NCI-H1436 treated with DMSO at 0.1 percent for 48 hours (cell line): ENCODE measurements around the gene PLCB3.
A peak's percentile ranks its signal among the peaks of the same experiment; 100 is the strongest.
"Not testable (repeated sequence)": the region's sequence is repeated elsewhere in the genome, so short reads cannot be mapped to it uniquely, and the experiment has no call there.

Experiments
- DNase-seq: peaks from one replicate; lab custom pipeline; 2025; lab: John Stamatoyannopoulos, UW

PLCB3 gene

DNA sequence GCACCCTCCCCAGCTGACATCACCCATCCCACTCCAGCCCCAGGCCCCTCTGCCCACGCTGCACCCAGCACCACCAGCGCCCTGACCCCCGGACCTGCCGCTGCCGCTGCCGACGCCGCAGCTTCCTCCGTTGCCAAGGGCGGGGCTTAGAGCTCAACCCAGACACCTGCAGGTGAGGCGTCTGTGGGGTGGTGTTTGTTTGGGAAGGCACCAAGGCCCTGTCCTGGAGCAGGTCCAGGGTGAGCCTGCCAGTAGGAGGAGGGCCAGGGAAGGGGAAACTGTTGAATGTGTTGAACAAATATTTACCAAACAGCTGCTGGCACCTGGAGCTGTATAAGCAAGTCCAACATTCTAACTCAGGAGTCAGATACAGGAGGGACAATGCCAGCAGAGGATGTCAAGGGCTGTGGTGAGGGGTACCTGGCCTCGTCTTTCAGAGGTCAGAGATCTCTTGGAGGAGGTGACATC lies 13.8 kb upstream of the PLCB3 start:
- DNase-seq: no peak

DNA sequence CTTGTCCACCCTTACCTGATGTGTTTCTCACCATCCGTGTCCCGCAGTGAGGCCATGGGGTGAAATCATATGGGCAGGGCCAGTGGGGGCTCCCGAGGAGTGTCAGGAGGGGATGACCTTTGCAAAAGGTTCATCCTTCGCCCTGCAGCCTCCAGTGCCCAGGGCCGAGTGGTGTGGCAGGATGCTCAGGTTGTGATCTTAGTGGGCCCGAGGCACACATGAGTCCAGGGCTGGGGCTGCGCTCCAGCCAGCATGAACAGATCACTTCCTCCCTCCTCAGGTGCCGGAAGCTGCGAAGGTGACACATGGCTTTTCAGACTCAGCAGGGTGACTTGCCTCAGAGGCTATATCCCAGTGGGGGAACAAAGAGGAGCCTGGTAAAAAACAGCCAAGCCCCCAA lies 13.3 kb upstream of the PLCB3 start:
- no peak for DNase-seq

DNA sequence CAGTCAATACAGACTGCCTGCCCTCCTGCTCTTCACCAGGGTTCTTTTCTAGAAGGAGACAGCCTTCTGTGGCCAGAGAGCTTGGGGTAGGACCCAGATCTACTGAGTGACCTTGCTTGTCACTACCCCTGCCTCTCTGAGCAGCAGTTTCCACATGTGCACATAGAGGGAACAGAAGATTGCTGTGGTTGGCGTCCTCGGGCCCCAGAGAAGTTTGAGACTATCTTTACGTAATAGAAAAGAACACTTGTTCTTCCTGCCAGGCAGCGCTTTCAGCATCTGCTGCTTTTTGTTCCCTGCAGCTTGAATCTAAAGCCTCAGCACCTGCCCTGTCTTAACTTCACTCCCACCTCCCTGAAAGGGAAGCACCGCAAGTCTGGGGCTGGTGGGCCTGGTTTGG lies 12.3 kb upstream of the PLCB3 start:
- DNase-seq: no peak

DNA sequence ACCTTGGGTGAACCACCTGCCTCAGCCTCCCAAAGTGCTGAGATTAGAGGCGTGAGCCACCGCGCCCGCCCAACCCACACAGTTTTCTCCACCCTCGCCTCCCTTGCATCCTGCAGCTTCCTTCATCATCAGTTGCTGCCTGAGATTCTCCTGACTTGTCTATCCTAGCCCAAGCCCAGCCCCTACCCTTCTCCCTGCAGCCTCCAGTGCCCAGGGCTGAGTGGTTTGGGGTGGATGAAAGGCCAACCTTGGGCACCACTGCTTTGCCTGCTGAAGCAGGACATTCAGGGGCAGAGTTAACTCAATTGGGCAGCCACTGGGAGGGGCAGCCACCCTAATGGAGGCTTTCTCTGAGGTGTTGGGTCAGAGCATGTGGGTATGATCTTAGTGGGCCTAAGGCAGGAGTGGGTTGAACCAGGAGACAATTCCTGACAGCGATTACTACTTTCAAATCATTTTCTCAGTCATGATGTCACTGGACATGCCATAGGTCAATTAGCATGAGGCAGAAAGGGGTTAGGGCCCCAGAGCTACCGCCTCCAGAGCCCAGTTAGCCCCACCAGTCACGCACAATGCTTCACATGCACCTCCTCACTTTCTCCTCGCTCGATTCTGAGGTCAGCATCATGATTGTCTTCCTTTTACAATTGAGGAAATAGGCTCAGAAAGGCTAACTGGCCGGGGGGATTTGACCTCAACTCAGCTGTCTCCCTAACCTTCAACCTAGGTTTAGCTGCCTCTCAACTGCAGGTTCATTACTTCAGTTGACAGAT lies 11.5 kb upstream of the PLCB3 start:
- no peak for DNase-seq

DNA sequence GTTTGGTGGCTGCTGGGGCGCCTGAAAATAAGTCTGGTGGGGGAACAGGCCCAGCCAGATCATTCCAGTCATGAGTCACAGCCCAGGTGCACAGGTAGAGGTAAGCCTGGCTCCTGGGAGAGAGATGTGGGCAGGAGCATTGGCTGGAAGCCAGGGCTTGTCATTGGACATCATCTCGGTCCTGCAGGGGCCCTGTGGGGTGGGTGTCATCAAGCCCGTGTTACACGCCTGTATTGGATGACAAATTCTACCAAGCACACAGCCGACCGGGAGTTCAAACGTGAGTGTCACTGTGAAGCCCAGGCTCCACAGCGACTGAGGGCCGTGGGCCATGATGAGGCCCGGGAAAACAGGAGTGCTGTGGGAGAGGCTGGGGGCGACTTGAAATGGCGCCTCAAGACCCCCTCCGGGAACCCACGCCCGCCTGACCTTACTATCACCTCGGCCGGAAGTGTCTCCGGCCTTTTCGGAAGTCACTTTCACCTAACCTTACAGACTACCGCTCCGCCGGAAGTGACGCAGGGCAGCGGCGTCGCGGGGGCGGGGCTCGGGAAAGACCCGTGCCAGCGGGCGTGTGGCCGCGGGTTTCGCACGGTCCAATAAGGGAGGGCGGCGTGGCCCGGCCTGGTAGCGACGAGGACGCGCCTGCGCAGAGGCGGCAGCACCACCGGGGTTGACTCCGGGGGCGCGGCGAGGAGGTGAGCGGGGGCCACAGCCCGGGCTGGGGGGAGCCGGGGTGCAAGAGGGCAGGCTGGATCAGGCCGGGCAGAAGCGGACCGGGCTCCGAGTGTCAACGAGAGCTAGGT lies 10.7 kb upstream of the PLCB3 start, which contains the start of gene FKBP2:
Gene FKBP2 (plus strand): TSS at position 661 of the 806 bp plus-strand sequence. CDS start 1,293 bp downstream, outside the sequence.
- peak; percentile 48 for DNase-seq

DNA sequence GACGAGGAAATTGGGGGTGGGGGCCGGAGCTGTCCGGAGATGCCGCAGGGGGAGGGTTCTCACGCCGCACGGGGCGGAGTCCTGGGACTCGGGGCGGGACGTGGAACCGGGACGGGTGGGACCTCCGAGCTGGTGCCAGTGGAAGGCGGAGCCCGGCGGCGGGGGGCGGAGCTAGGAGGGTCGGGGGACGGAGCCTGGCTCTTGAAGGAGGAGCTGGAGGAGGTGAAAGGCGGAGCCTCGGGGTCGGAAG lies 10.2 kb upstream of the PLCB3 start:
- DNase-seq: no peak

DNA sequence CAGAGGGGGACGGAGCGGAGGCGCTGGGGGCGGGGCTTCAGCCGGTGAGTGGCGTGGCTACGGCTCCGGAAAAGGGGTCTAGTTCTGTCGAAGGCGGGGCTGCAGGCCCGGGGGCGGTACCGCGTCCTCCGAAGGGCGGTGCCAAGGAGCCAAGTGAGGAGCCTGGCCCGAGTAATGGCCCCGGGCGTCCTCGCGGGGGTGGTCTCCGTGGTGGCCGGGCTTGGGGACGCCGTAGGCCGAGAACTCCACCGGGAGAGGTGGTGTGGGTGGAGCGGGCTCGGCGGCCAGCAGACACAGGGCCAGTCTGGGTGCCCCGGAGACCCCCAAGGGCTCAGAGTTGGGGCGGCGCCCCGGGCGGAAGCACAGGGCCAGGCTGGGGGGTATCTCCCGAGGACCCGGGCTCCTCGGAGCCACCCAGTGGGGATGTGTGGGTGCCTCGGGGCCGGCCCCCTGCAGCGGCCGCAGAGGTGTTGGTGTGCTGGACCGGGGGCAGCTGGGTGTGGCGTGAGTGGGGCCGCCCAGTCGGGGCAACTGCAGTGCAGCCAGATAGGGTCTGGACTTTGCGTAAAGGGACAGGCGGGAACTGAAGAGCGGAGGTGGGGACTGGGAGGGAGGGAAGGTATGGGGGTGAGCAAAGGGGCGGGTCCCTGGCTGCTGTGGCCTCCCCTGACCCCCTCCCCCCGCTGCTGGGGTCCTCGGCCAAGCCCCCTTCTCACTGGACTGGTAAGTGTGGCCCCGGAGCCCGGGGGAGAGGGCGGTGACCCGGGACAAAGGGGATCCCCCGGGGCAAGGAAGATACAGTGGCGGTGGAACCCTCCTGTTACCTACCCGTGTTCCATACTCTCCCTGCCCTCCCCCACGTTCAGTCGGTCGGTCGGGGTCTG lies 9.6 kb upstream of the PLCB3 start:
- DNase-seq: peak; percentile 71

DNA sequence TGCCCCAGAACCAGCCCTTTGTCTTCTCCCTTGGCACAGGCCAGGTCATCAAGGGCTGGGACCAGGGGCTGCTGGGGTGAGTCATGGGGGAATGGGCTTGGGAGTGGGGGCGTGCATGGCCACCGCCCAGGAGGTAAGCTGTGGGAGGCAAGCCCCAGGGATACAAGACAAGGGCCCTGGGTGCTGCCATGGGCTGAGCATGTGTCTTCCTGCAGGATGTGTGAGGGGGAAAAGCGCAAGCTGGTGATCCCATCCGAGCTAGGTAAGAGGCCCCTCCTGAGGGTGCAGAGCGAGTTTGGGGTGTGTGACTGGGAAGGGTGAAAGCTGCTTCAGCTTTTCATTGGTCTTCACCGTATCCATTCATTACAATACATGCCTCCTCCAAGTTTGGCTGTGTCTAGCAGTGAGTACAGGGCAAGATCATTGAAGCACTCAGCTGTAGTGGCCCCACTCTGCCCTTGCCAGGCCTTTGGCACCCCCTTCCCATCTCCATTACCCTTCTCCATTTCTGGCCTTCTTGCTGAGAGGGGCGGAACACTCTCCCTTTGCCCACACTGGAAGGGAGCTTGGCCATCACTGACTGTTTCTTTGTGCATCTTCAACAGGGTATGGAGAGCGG lies 8.0 kb upstream of the PLCB3 start:
- DNase-seq: no peak

DNA sequence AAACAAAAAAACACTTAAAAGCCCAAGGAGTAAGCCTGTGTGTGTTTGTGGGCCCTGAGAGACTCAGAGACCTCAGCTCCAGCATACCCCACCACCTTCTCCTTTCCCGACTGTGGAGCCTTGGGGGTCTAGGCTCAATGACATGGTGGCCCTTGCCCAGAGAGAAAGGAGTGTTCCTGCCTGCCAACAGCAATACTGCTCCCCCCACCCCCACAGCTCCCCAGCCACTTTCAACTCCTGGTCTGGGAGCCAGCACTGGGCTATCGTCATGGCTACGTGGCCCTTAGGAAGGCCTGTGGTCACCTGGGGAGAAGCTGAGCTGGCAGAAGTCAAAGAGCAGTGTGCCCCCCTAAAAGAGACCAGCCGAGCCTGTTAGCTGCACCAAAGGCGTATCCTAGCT lies 7.2 kb upstream of the PLCB3 start:
- no peak for DNase-seq

DNA sequence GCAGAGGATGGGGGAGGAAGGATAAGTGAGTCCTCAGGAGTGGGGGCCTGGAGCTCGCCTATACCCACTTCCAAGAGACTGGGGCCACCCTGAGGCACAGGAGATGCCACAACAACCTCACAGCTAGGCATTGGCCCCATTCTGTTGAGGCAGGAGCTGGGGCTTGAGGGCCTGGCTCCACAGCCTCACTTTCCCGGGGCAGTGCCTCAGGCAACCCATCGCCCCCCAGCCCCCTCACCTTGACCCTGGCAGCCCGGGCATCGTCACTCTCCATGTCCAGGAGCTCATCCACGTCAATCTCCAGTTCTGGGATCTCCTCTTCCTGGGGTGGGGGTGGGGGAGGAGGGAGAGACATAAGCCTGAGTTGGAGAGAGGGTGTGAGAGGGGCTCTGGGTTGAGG lies 6.4 kb upstream of the PLCB3 start:
- no peak for DNase-seq

DNA sequence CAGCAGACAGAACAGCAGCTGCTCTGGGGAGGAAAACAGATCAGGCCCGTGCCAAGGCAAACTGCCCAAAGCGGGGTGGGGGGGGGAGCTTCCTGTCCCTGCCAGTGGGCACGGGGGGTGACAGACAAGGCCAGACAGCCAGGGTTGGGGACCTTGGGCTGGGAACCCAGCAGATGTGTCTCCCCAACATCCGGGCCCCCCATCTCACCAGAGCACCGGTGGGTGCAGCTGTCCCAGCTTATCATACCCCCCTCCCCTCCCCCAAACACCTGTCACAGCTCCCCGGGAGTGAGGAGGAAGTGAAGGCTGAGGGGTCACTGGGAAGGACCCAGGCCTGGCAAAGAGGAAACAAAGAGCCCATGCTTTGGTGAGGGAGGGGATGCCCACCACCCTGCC lies 5.9 kb upstream of the PLCB3 start:
- DNase-seq: no peak

DNA sequence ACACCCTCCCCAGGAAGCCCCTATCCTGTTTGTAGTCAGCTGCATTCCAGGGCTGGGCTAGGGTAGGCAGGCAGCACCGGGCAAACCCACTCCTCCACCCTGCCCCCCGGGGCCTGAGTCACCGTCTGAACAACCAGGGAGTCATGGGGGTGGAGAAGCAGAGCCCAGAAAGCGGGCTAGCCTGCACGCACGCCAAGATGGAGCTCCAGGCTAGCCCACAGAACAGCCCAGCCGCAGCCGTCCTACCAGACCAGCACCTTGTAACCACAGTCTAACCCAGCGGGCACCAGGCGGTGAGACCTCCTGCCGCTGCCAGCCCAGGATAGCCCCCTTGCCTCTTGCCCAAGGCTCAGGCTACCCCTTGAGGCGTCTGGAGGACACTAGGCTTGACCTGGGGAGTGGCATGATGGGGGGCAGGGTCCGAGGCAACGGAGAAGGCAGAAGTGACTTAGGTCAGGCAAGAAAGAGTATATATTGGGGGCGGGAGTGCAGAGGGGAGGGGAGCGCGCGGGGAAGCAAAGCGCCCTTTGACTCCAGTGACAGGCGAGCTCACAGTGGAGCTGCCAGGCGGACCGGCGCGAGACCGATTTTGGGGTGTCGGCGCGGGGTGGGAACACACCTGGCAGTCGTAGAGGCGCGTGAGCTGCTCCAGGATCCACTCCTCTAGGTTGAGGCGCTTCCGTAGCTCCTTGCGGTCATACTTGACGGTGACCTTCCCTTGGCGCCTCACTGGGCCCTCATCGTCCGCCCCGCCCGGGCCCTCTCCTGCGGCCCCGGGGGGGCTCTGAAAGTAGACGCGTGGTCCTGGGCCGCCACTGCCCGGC lies 5.3 kb upstream of the PLCB3 start:
- DNase-seq: no peak

DNA sequence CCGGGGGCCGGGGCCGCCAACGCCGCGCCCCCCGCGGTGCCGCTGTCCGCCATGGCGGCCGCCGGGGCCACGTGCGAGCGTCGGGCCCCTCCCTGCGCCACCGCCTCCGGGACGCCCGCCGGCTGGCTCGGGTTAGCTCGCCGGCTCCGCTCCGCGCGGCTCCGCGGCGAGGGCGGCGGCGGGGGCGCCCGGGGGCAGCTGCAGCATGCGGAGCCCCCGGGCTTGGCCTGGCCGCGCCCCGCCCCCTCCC lies 4.8 kb upstream of the PLCB3 start:
- DNase-seq: not testable (repeated sequence)

DNA sequence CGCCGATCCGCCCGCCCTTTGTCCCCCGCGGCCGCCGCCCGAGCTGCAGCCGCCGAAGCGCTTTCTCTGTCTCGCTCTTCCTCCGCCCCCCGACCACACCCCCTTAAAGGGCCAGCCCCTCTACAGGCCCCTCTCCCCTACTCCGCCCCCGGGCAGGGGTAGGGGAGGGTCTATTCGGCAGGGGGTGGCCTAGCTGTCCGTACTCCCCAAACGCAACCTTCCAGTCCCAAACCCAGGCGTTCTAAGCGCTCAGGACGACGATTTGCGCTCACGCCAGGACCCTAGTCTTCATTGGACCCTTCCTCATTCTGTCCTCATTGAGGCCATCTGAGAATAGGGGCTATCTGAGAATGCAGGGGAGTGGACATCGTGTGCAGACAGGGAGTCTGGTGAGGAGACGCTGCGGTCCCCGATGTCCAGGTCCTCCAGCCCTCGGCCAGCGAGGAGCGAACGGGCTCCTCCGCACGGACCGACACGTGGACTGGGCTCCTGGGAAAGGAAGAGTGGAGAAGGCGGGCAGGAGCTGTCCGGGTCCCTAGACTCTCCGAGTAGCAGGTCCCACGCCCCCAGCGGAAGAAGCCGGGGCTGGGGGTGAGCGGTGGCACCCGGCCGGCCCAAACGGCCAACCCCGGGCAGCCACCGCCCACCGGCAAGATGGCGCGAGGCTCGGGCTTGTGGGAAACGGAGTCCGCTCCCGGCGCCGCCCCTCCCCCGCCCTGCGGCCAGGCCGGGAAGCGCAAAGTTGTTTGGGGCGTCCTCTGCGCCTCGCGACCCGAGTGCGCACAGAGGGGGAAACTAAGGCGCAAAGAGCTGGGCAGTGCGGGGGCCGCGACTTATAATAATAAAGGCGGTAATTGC lies 4.2 kb upstream of the PLCB3 start, which contains the start of gene PPP1R14B:
Gene PPP1R14B (minus strand): TSS at position 73 of the 858 bp plus-strand sequence. CDS start 270 bp downstream, outside the sequence.
- DNase-seq: no peak

DNA sequence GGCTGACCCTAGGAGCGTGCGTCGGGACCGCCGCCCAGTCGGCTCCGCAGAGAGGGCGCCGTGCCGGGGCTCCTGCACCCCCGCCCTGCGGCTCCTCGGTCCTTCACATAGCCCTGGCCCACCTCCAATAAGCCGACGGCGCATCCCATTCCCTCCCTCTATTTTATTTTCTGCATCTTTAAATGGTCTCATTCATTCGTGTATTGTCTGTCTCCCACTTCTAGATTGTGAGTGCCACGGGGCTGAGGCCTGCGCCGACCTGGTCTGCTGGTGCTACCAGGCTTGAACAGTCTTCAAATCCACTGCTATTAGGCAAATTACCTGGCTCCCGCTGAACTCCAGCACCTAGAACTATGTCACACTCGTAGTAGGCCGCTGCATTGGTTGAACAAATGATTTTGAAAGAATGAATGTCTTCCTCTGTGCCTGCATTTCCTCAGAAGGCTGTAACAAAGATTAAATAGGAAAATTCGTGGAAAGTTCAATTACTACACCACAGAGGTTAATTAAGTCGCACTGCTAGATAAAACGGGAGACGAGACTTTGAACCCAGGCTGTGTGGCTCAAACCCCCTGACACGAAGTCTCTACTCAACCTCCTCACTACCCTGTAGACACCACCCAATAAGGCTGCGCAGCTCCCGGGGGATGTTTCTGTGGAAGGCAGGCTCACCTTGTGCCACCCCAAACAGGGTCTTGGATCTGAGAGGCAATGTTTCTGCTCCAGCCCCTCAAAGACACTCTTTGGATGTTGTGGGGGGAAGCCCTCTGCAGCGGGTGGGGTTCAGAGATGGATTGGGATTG lies 3.4 kb upstream of the PLCB3 start:
- DNase-seq: no peak

DNA sequence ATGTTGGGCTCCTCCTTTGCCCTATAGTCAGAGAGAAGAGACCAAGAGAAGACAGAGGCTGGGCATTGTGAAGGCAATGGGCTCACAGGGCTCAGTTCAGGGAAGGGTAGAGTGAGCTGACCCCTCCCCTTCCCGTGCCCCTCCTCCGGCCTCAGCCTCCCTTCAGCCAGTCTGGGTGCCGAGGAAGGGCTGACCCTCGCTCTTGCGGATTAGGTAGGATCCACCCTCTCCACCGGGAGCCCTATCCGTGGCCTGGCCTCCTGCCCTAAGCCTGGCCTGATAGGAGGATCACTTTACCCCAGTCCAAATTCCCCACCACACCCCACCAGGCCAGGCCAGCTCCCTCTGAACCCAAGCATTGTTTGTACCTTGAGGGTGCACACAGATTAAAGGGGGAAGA lies 2.8 kb upstream of the PLCB3 start:
- DNase-seq: no peak

DNA sequence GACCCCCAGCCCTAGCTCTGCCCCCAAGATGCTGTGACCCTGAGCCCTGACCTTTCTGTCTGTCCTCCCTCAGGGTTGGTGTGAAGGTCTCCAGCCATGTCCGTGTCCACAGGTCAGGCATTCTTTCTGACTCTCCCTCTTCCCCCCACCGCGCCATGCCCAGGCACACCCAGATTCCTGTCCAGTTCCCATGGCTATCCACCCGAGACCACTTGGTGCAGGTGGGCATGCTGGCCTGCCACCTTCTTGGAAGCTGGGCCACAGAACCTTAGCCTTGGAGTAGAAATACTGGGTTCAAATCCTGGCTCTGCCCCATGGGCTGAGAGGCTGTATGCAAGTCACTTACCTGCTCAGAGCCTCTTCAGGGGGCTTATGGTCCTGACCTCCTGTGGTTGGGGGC lies 2.3 kb upstream of the PLCB3 start:
- DNase-seq: no peak

DNA sequence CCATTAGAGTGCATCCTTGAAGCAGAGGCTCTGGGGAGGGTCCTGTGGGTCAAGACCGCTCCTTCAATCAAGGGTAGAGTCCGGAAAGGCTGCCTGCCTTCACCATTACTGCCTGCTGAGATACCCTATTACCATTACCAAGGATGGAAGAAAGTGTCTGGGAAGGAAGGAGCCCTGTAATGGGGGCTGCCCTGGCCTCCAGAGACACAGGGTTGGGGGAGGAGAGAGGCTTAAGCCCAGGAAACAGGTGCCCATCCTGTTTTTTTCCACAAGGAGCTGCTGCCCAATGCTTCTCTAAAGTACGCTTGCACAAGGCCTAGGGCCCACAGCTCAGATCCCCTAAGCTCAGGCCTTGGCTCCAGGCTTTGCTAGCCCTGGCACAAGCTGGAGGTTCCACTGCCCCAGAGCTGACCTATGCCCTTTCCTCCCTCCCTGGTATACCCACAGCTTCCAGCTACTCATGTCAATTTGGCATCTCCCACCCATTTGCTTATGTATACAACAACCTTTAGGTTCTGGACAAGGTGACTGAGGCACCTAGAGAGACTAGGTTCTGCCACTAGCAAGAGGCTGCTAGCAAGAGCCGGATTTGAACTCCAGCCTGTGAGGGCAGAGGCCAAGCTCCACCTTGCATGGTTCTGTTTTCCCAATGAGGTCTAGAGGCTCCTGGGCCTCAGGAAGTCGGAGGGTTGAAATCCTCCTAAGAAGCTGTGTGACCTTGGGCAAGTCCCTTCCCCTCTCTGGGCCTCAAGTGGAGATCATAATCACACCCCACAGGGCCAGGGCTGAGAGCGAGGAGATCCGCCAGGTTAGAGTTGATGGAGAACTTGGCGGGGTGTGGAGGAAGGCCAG lies 1.5 kb upstream of the PLCB3 start:
- no peak for DNase-seq
